Measurements from ENCODE around the gene SLCO2A1. TPM values are rescaled to one million over a fixed set of nuclear protein-coding genes. Genes with fewer than 3 reads are reported as not detected.

SLCO2A1 gene
- total RNA-seq, 1 donor from 2014 or later: not detected

DNA sequence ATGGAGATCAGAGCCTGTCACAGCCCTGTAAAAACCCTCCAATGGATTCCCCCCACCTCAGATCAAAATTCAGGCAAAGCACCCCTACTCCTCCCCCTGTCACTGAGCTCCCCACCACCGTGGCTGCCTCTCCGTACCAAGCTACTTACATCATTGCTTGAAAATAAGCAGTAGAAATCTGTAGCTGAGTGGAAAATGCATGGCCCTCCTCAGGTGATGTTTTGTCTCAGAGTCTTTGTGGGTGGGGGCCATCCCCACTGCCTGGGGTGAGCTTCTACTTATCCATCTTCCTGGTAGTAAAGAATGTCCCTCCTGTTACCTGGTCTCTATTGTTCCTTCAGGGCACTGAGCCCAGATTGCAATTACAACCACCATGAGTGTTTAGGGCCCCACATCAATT is 34.5 kb downstream of the SLCO2A1 start:
- DNase-seq (ENCODE audit: low read depth) (no peak), FAIRE-seq (no peak)
- no peak for TF ChIP-seq CTCF (IDR thresholded peaks at IDR 0.05; ENCODE audit: insufficient read depth, low read length, severe bottlenecking)
- H3K4me3 ChIP-seq (ENCODE audit: low read depth, low read length): no peak overlapping the region
- no peaks in the 10 kb centered on the region for H3K36me3 ChIP-seq (ENCODE audit: control insufficient read depth, insufficient read depth, low read length)
- H3K27me3 ChIP-seq (ENCODE audit: control insufficient read depth, insufficient read depth, low read length): peaks cover 19% of the 10 kb centered on the region

- DNase-seq (ENCODE audit: low read depth) (no peak), FAIRE-seq (no peak)
- no peak for TF ChIP-seq CTCF (IDR thresholded peaks at IDR 0.05; ENCODE audit: insufficient read depth, low read length, severe bottlenecking)
- Histone ChIP-seq H3K27me3 (ENCODE audit: control insufficient read depth, insufficient read depth, low read length) (peaks cover 19% of the 10 kb centered on the region), H3K36me3 (ENCODE audit: control insufficient read depth, insufficient read depth, low read length) (no peaks in the 10 kb centered on the region), H3K4me3 (ENCODE audit: low read depth, low read length) (no peak overlapping the region)
Measured at GRCh38 chr3:133994166-133994890, 35.4 kb downstream of the SLCO2A1 start.

- H3K27me3 ChIP-seq (ENCODE audit: control insufficient read depth, insufficient read depth, low read length): peaks cover 18% of the 10 kb centered on the region
- no peaks in the 10 kb centered on the region for H3K36me3 ChIP-seq (ENCODE audit: control insufficient read depth, insufficient read depth, low read length)
- no peak for TF ChIP-seq CTCF (IDR thresholded peaks at IDR 0.05; ENCODE audit: insufficient read depth, low read length, severe bottlenecking)
- DNase-seq (ENCODE audit: low read depth): no peak
- no peak for FAIRE-seq
- H3K4me3 ChIP-seq (ENCODE audit: low read depth, low read length): no peak overlapping the region
Measured at GRCh38 chr3:133992951-133993620, 36.6 kb downstream of the SLCO2A1 start.

GRCh38 chr3:133992381-133992780 is 37.3 kb downstream of the SLCO2A1 start:
- FAIRE-seq: no peak
- TF ChIP-seq CTCF (IDR thresholded peaks at IDR 0.05; ENCODE audit: insufficient read depth, low read length, severe bottlenecking): no peak

GRCh38 chr3:133991637-133992036 is 38.1 kb downstream of the SLCO2A1 start:
- DNase-seq (ENCODE audit: low read depth): no peak
- TF ChIP-seq CTCF (IDR thresholded peaks at IDR 0.05; ENCODE audit: insufficient read depth, low read length, severe bottlenecking): no peak
- Histone ChIP-seq H3K36me3 (ENCODE audit: control insufficient read depth, insufficient read depth, low read length) (no peaks in the 10 kb centered on the region), H3K4me3 (ENCODE audit: low read depth, low read length) (no peak overlapping the region), H3K27me3 (ENCODE audit: control insufficient read depth, insufficient read depth, low read length) (peaks cover 8% of the 10 kb centered on the region)
- FAIRE-seq: no peak

More at GRCh38 chr3:133992381-133992780, 37.3 kb downstream of the SLCO2A1 start:
- H3K27me3 ChIP-seq (ENCODE audit: control insufficient read depth, insufficient read depth, low read length): peaks cover 13% of the 10 kb centered on the region
- DNase-seq (ENCODE audit: low read depth): no peak
- no peaks in the 10 kb centered on the region for H3K36me3 ChIP-seq (ENCODE audit: control insufficient read depth, insufficient read depth, low read length)
- H3K4me3 ChIP-seq (ENCODE audit: low read depth, low read length): no peak overlapping the region
